ACC112 (cell line): ENCODE results near the gene SMARCAD1.
"Not testable (repeated sequence)": the region's sequence is repeated elsewhere in the genome, so short reads cannot be mapped to it uniquely, and the experiment has no call there.

ENCODE experiments used
- H2AFZ ChIP-seq: fragments of 200-600 bp; sonication (generic); one replicate; pipeline ENCODE4 v1.6.0; 2017; ENCODE audit warnings: antibody characterized with exemption, low read length; ENCODE audit not compliant: unreplicated experiment
- H3K27ac ChIP-seq: fragments of 200-600 bp; sonication (generic); 2 replicates; pipeline ENCODE4 v1.5.1; 2014; ENCODE audit warnings: low read depth, mild to moderate bottlenecking, antibody characterized with exemption, low read length, moderate library complexity
- H3K27me3 ChIP-seq: fragments of 200-600 bp; sonication (generic); 2 replicates; pipeline ENCODE4 v1.6.1; 2014; ENCODE audit warnings: mild to moderate bottlenecking, antibody characterized with exemption, low read length, moderate library complexity, mixed read lengths; ENCODE audit not compliant: insufficient read depth
- H3K36me3 ChIP-seq: fragments of 200-600 bp; sonication (generic); 2 replicates; pipeline ENCODE4 v1.6.1; 2016; ENCODE audit warnings: mild to moderate bottlenecking, antibody characterized with exemption, low read length, moderate library complexity, mixed read lengths; ENCODE audit not compliant: insufficient read depth
- H3K4me1 ChIP-seq: fragments of 200-600 bp; sonication (generic); one replicate; pipeline ENCODE4 v1.6.1; 2016; ENCODE audit warnings: low read length, mixed read lengths; ENCODE audit not compliant: insufficient read depth, unreplicated experiment, control insufficient read depth
- H3K4me3 ChIP-seq: fragments of 200-600 bp; sonication (generic); 2 replicates; pipeline ENCODE4 v1.5.1; 2014; ENCODE audit warnings: mild to moderate bottlenecking, low read depth, low read length
- H3K79me2 ChIP-seq: fragments of 200-600 bp; sonication (generic); one replicate; pipeline ENCODE4 v1.6.0; 2016; ENCODE audit warnings: low read length; ENCODE audit not compliant: control insufficient read depth, unreplicated experiment, insufficient read depth

The SMARCAD1 gene

DNA sequence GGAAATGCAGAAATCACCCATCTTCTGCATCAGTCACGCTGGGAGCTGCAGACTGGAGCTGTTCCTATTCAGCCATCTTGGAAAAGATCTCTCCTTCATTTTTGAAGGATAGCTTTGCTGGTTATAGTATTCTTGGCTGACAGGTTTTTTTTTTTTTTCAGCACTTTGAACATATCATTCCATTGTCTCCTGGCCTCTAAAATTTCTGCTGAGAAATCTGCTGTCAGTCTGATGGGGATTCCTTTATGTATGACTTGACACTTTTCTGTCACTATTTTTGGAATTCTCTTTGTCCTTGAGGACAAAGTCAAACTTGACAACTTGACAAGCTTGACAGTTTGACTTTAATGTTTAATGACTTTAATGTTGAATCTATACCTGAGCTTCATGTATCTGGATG, 118.2 kb downstream of the SMARCAD1 start:
- Histone ChIP-seq H3K27ac (no peak overlapping the region), H3K79me2 (no peaks in the 10 kb centered on the region), H3K36me3 (no peaks in the 10 kb centered on the region), H3K4me3 (no peak overlapping the region), H3K27me3 (no peaks in the 10 kb centered on the region), H2AFZ (no peak overlapping the region), H3K4me1 (no peaks in the 10 kb centered on the region)

- Histone ChIP-seq H3K79me2 (no peaks in the 10 kb centered on the region), H3K4me3 (no peak overlapping the region), H3K4me1 (no peaks in the 10 kb centered on the region), H2AFZ (no peak overlapping the region), H3K27ac (no peak overlapping the region), H3K27me3 (no peaks in the 10 kb centered on the region), H3K36me3 (no peaks in the 10 kb centered on the region)
These were observed 122.3 kb downstream of the SMARCAD1 start for GRCh38 chr4:94329933-94330332.

- no peaks in the 10 kb centered on the region for H3K36me3 ChIP-seq
- H3K4me3 ChIP-seq, result no peak overlapping the region
- H3K4me1 ChIP-seq, result no peaks in the 10 kb centered on the region
- H3K79me2 ChIP-seq, result no peaks in the 10 kb centered on the region
- H2AFZ ChIP-seq, result no peak overlapping the region
- no peaks in the 10 kb centered on the region for H3K27me3 ChIP-seq
- H3K27ac ChIP-seq, result no peak overlapping the region
These were observed 125.4 kb downstream of the SMARCAD1 start for GRCh38 chr4:94332983-94333590.

DNA sequence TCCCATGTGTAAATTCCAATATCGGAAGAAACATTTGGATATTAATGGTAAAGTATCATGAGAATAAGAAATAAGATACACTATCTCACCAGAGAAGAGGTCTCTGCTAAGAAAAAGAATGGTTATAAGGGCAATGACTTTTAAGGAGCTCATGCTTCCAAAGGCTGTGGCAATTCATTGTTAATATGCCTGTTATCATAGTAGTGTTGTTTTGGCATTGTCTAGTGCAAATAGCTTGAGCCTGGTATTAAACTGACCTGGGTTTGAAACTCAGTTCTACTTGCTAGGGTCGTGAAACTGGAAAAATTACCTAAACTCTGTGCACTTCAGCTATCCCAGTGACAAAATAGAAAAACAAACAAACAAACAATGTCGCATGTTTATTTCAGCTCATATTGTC, 126.2 kb downstream of the SMARCAD1 start:
- Histone ChIP-seq H3K27me3 (no peaks in the 10 kb centered on the region), H2AFZ (no peak overlapping the region), H3K4me1 (no peaks in the 10 kb centered on the region), H3K4me3 (no peak overlapping the region), H3K79me2 (no peaks in the 10 kb centered on the region), H3K27ac (no peak overlapping the region), H3K36me3 (no peaks in the 10 kb centered on the region)

- H3K79me2 ChIP-seq, result no peaks in the 10 kb centered on the region
- H3K4me3 ChIP-seq, result no peak overlapping the region
- no peaks in the 10 kb centered on the region for H3K36me3 ChIP-seq
- no peaks in the 10 kb centered on the region for H3K27me3 ChIP-seq
- no peak overlapping the region for H2AFZ ChIP-seq
- no peaks in the 10 kb centered on the region for H3K4me1 ChIP-seq
- no peak overlapping the region for H3K27ac ChIP-seq
These were observed 126.8 kb downstream of the SMARCAD1 start for GRCh38 chr4:94334476-94334875.

GRCh38 chr4:94334962-94335361, 127.3 kb downstream of the SMARCAD1 start:
- no peaks in the 10 kb centered on the region for H3K4me1 ChIP-seq
- H3K36me3 ChIP-seq, result no peaks in the 10 kb centered on the region
- H3K4me3 ChIP-seq, result no peak overlapping the region
- no peaks in the 10 kb centered on the region for H3K27me3 ChIP-seq
- no peak overlapping the region for H3K27ac ChIP-seq
- H3K79me2 ChIP-seq, result no peaks in the 10 kb centered on the region
- H2AFZ ChIP-seq, result no peak overlapping the region

GRCh38 chr4:94336303-94336702, 128.6 kb downstream of the SMARCAD1 start:
- Histone ChIP-seq H3K4me1 (peaks cover 2% of the 10 kb centered on the region), H3K4me3 (no peak overlapping the region), H3K36me3 (no peaks in the 10 kb centered on the region), H2AFZ (no peak overlapping the region), H3K27ac (no peak overlapping the region), H3K79me2 (no peaks in the 10 kb centered on the region), H3K27me3 (no peaks in the 10 kb centered on the region)

GRCh38 chr4:94336791-94337190, 129.1 kb downstream of the SMARCAD1 start:
- not testable (repeated sequence) for H3K27me3 ChIP-seq, H3K79me2 ChIP-seq, H3K4me1 ChIP-seq, H3K27ac ChIP-seq, H3K36me3 ChIP-seq, H2AFZ ChIP-seq, H3K4me3 ChIP-seq

GRCh38 chr4:94338681-94339351, 131.2 kb downstream of the SMARCAD1 start:
- H3K27me3 ChIP-seq, result no peaks in the 10 kb centered on the region
- peaks cover 7% of the 10 kb centered on the region for H3K4me1 ChIP-seq
- H3K36me3 ChIP-seq, result no peaks in the 10 kb centered on the region
- no peak overlapping the region for H3K27ac ChIP-seq
- H2AFZ ChIP-seq, result peak overlapping the region; percentile 13
- H3K4me3 ChIP-seq, result no peak overlapping the region
- no peaks in the 10 kb centered on the region for H3K79me2 ChIP-seq

GRCh38 chr4:94339779-94340178, 132.1 kb downstream of the SMARCAD1 start:
- no peaks in the 10 kb centered on the region for H3K36me3 ChIP-seq
- H2AFZ ChIP-seq, result no peak overlapping the region
- peaks cover 7% of the 10 kb centered on the region for H3K4me1 ChIP-seq
- H3K79me2 ChIP-seq, result no peaks in the 10 kb centered on the region
- H3K27me3 ChIP-seq, result no peaks in the 10 kb centered on the region
- H3K27ac ChIP-seq, result no peak overlapping the region
- H3K4me3 ChIP-seq, result no peak overlapping the region
